Neural cell (in vitro differentiated cells): ENCODE data around the gene TSEN54.

ENCODE experiments used
- CTCF ChIP-seq: fragments of 450-650 bp; IDR thresholded peaks from 2 replicates; pipeline ENCODE4 v1.5.1; 2014; ENCODE audit warnings: antibody characterized with exemption, mild to moderate bottlenecking, moderate library complexity; ENCODE audit not compliant: poor library complexity, severe bottlenecking
- EP300 ChIP-seq: fragments of 450-650 bp; conservative IDR thresholded peaks from 2 replicates; pipeline ENCODE4 v1.6.1; 2014; ENCODE audit warnings: antibody characterized with exemption, mild to moderate bottlenecking, moderate library complexity; ENCODE audit not compliant: poor library complexity, severe bottlenecking
- EZH2 ChIP-seq: fragments of 200-600, 300-800 bp; shearing (Covaris generic), sonication (generic); IDR thresholded peaks from 2 replicates; pipeline ENCODE4 v1.6.1; 2014; ENCODE audit warnings: antibody characterized with exemption, low read length, borderline replicate concordance, mild to moderate bottlenecking; ENCODE audit not compliant: insufficient read depth, poor library complexity, severe bottlenecking
- MXI1 ChIP-seq: fragments of 450-650 bp; conservative IDR thresholded peaks from 2 replicates; pipeline ENCODE4 v1.6.1; 2014; ENCODE audit warnings: antibody characterized with exemption, mild to moderate bottlenecking; ENCODE audit not compliant: poor library complexity, severe bottlenecking
- POLR2AphosphoS5 ChIP-seq: IDR thresholded peaks from 2 replicates; pipeline ENCODE4 v1.6.1; 2012
- RAD21 ChIP-seq: fragments of 450-650 bp; conservative IDR thresholded peaks from 2 replicates; pipeline ENCODE4 v1.6.1; 2014; ENCODE audit warnings: antibody characterized with exemption, mild to moderate bottlenecking, moderate library complexity
- REST ChIP-seq: IDR thresholded peaks from 2 replicates; pipeline ENCODE4 v1.6.1; 2012; ENCODE audit warnings: borderline replicate concordance
- SMC3 ChIP-seq: fragments of 450-650 bp; conservative IDR thresholded peaks from 2 replicates; pipeline ENCODE4 v1.6.1; 2014; ENCODE audit warnings: antibody characterized with exemption, mild to moderate bottlenecking, moderate library complexity; ENCODE audit not compliant: poor library complexity
- TAF1 ChIP-seq: IDR thresholded peaks from 2 replicates; pipeline ENCODE4 v1.6.1; 2012; ENCODE audit warnings: low read depth

GRCh38 chr17:75473246-75473645 lies 43.1 kb upstream of the TSEN54 start:
- TF ChIP-seq CTCF (no peak), POLR2AphosphoS5 (no peak), EZH2 (no peak), REST (no peak), MXI1 (no peak), TAF1 (no peak), EP300 (no peak), RAD21 (no peak), SMC3 (no peak)
